BE2C (cell line): ENCODE results near the gene MYO10.

Experiments used
- DNase-seq: peaks from one replicate; pipeline ENCODE4 v3.0.0-alpha.2; 2020
- H3K27me3 ChIP-seq: fragments of 250-450 bp; sonication (Bioruptor Pico); 2 replicates; pipeline ENCODE4 v1.5.1; 2020; ENCODE audit warnings: mild to moderate bottlenecking
- H3K36me3 ChIP-seq: fragments of 250-450 bp; sonication (Bioruptor Pico); 2 replicates; pipeline ENCODE4 v1.5.1; 2020; ENCODE audit warnings: mild to moderate bottlenecking
- H3K4me1 ChIP-seq: fragments of 250-450 bp; sonication (Bioruptor Pico); 2 replicates; pipeline ENCODE4 v1.5.1; 2020
- H3K4me3 ChIP-seq: 2 replicates; pipeline ENCODE4 v1.5.1; 2011; ENCODE audit warnings: low read depth, low read length
- H3K9me3 ChIP-seq: fragments of 250-450 bp; sonication (Bioruptor Pico); 2 replicates; pipeline ENCODE4 v1.5.1; 2020
- TF ChIP-seq, protein P1 (sequence below): IDR thresholded peaks from 2 replicates; pipeline ENCODE4 v1.5.1; 2012; ENCODE audit warnings: mild to moderate bottlenecking, low read depth, low read length

MYO10 gene

GRCh38 chr5:16978296-16978695, 42.2 kb upstream of the MYO10 start:
- H3K27me3 ChIP-seq: no peaks in the 10 kb centered on the region
- no peaks in the 10 kb centered on the region for H3K9me3 ChIP-seq
- TF ChIP-seq, protein P1, sequence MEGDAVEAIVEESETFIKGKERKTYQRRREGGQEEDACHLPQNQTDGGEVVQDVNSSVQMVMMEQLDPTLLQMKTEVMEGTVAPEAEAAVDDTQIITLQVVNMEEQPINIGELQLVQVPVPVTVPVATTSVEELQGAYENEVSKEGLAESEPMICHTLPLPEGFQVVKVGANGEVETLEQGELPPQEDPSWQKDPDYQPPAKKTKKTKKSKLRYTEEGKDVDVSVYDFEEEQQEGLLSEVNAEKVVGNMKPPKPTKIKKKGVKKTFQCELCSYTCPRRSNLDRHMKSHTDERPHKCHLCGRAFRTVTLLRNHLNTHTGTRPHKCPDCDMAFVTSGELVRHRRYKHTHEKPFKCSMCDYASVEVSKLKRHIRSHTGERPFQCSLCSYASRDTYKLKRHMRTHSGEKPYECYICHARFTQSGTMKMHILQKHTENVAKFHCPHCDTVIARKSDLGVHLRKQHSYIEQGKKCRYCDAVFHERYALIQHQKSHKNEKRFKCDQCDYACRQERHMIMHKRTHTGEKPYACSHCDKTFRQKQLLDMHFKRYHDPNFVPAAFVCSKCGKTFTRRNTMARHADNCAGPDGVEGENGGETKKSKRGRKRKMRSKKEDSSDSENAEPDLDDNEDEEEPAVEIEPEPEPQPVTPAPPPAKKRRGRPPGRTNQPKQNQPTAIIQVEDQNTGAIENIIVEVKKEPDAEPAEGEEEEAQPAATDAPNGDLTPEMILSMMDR: no peak
- H3K36me3 ChIP-seq: no peaks in the 10 kb centered on the region
- no peak overlapping the region for H3K4me3 ChIP-seq
- no peaks in the 10 kb centered on the region for H3K4me1 ChIP-seq
- no peak for DNase-seq

GRCh38 chr5:16976625-16977008, 40.5 kb upstream of the MYO10 start:
- Histone ChIP-seq H3K4me3 (no peak overlapping the region), H3K27me3 (no peaks in the 10 kb centered on the region), H3K9me3 (no peaks in the 10 kb centered on the region), H3K4me1 (no peaks in the 10 kb centered on the region), H3K36me3 (no peaks in the 10 kb centered on the region)
- DNase-seq: no peak
- TF ChIP-seq, protein P1: no peak

DNA sequence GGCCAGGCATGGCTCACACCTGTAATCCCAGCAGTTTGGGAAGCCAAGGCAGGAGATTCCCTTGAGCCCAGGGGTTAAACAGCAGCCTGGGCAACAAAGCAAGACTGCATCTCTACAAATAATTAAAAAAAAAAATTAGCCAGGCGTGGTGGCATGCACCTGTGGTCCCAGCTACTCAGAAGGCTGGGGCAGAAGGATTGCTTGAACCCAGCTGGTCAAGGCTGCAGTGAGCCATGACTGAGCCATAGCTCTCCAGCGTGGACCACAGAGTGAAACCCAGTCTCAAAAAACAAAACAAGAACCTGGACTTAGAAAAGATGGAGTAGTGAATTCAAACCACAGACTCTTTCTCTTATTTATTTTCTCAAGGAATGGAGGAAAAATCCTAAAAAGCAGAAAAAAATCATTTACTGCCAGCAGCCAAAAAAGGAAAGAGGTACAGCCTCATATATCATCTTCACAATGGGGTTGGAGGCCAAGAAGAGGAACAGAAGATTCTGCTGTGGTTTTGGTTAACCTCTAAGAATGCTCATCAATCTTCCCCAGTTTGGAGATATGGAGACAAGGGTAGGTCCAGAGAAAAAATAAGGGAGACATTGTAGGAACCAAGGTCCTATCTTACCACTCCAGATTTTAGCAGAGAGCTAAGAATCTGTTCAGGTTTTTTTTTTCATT, 40.0 kb upstream of the MYO10 start:
- DNase-seq: no peak
- H3K4me1 ChIP-seq: no peaks in the 10 kb centered on the region
- H3K9me3 ChIP-seq: no peaks in the 10 kb centered on the region
- TF ChIP-seq, protein P1: no peak
- H3K36me3 ChIP-seq: no peaks in the 10 kb centered on the region
- no peak overlapping the region for H3K4me3 ChIP-seq
- H3K27me3 ChIP-seq: no peaks in the 10 kb centered on the region

DNA sequence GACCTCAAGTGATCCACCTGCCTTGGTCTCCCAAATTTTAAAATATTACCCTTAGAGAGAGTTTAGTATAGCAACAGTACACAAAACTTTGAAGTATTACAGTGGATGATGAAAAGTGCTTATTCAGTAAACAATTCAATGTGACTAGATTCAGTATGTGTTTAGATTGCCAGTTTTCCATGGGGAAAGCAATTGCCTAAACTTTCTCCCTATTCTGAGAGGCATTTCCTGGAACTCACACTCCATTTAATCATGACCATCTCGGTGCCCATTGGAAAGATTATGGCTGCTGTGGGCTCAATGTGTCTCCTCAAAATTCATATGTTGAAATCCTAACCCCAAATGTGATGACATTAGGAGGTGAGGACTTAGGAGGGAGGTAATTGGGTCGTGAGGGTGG, 38.9 kb upstream of the MYO10 start:
- Histone ChIP-seq H3K4me1 (no peaks in the 10 kb centered on the region), H3K36me3 (no peaks in the 10 kb centered on the region), H3K27me3 (no peaks in the 10 kb centered on the region), H3K4me3 (no peak overlapping the region), H3K9me3 (no peaks in the 10 kb centered on the region)
- TF ChIP-seq, protein P1: no peak
- DNase-seq: no peak

DNA sequence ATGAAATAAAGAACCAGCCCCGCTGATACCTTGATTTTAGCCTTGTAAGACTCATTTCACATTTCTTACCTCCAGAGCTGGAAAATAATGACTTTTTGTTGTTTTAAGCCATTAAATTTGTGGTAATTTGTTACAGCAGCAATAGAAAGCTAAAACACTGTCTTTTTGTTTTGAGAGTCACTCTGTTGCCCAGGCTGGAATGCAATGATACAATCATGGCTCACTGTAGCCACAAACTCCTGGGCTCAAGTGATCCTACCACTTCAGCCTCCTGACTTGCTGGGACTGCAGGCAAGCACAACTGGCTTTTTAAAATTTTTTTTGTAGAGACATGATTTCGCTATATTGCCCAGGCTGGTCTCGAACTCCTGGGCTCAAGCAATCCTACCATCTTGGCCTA, 34.7 kb upstream of the MYO10 start:
- H3K36me3 ChIP-seq: no peaks in the 10 kb centered on the region

DNA sequence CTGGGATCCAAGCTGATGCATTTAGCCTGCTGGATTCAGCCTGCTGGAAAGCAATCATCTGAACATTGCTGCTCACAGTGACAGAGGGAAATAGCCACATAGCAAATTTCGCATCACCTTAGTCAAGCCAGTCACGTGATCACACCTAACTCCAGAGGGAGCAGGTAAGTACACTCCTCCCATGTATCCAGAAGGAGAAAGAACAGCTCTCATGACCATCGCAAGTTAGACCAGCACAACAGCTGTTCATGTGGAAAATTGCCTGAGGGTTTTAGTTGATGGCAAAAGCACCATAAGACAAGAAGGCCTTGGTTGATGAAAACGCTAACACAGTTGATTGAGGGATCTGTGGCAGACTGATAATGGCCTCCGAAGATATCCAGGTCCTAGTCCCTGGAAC, 34.2 kb upstream of the MYO10 start:
- no peaks in the 10 kb centered on the region for H3K4me1 ChIP-seq
- no peaks in the 10 kb centered on the region for H3K27me3 ChIP-seq
- H3K4me3 ChIP-seq: no peak overlapping the region
- TF ChIP-seq, protein P1: no peak
- no peak for DNase-seq
- no peaks in the 10 kb centered on the region for H3K36me3 ChIP-seq
- no peaks in the 10 kb centered on the region for H3K9me3 ChIP-seq

More for the DNA sequence above, 34.7 kb upstream of the MYO10 start:
- no peaks in the 10 kb centered on the region for H3K4me1 ChIP-seq
- H3K9me3 ChIP-seq: no peaks in the 10 kb centered on the region
- TF ChIP-seq, protein P1: no peak
- H3K27me3 ChIP-seq: no peaks in the 10 kb centered on the region
- no peak for DNase-seq
- no peak overlapping the region for H3K4me3 ChIP-seq
